Osteocyte (in vitro differentiated cells): Measurements from ENCODE around the gene RASL11B. TPM values are rescaled to one million over a fixed set of nuclear protein-coding genes. Genes with fewer than 3 reads are reported as not detected.
"Not testable (repeated sequence)": the region's sequence is repeated elsewhere in the genome, so short reads cannot be mapped to it uniquely, and the experiment has no call there.

Experiments
- DNase-seq: peaks from one replicate; pipeline ENCODE4 v3.0.0; 2021; ENCODE audit warnings: mixed read lengths; ENCODE audit not compliant: unreplicated experiment; ENCODE audit errors: extremely low spot score
- H3K27ac Mint-ChIP-seq: one replicate; pipeline ENCODE4 v1.8.0; 2021; ENCODE audit warnings: mild to moderate bottlenecking, mixed read lengths; ENCODE audit not compliant: unreplicated experiment
- H3K27me3 Mint-ChIP-seq: one replicate; pipeline ENCODE4 v1.8.0; 2021; ENCODE audit warnings: mixed read lengths; ENCODE audit not compliant: unreplicated experiment
- H3K36me3 Mint-ChIP-seq: one replicate; pipeline ENCODE4 v1.8.0; 2021; ENCODE audit warnings: mixed read lengths; ENCODE audit not compliant: unreplicated experiment
- H3K4me1 Mint-ChIP-seq: one replicate; pipeline ENCODE4 v1.8.0; 2021; ENCODE audit warnings: mixed read lengths; ENCODE audit not compliant: unreplicated experiment
- H3K4me3 Mint-ChIP-seq: one replicate; pipeline ENCODE4 v1.8.0; 2021; ENCODE audit warnings: mild to moderate bottlenecking, moderate library complexity, mixed read lengths; ENCODE audit not compliant: unreplicated experiment
- H3K9me3 Mint-ChIP-seq: one replicate; pipeline ENCODE4 v1.8.0; 2021; ENCODE audit warnings: mixed read lengths; ENCODE audit not compliant: unreplicated experiment
- total RNA-seq: library from RNA; stranded (reverse); gene quantifications from 2 replicates; pipeline ENCODE4 v1.2.1, GENCODE V29; 2021
- TF ChIP-seq, protein P1 (sequence below): fragments of 200-600 bp; sonication (generic); IDR thresholded peaks from 2 replicates; pipeline ENCODE4 v1.5.0; 2021; ENCODE audit warnings: antibody characterized with exemption, mild to moderate bottlenecking, moderate library complexity

Gene RASL11B
- total RNA-seq, 1 donor from 2014 or later = 0.94 TPM

GRCh38 chr4:52824270-52824602 is 37.9 kb upstream of the RASL11B start:
- Mint-ChIP-seq H3K4me1 (peaks cover 25% of the 10 kb centered on the region), H3K36me3 (no peaks in the 10 kb centered on the region), H3K4me3 (no peak overlapping the region), H3K27me3 (no peaks in the 10 kb centered on the region), H3K27ac (peak overlapping the region; percentile 47), H3K9me3 (peaks cover 4% of the 10 kb centered on the region)
- TF ChIP-seq, protein P1, sequence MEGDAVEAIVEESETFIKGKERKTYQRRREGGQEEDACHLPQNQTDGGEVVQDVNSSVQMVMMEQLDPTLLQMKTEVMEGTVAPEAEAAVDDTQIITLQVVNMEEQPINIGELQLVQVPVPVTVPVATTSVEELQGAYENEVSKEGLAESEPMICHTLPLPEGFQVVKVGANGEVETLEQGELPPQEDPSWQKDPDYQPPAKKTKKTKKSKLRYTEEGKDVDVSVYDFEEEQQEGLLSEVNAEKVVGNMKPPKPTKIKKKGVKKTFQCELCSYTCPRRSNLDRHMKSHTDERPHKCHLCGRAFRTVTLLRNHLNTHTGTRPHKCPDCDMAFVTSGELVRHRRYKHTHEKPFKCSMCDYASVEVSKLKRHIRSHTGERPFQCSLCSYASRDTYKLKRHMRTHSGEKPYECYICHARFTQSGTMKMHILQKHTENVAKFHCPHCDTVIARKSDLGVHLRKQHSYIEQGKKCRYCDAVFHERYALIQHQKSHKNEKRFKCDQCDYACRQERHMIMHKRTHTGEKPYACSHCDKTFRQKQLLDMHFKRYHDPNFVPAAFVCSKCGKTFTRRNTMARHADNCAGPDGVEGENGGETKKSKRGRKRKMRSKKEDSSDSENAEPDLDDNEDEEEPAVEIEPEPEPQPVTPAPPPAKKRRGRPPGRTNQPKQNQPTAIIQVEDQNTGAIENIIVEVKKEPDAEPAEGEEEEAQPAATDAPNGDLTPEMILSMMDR = no peak
- DNase-seq = no peak

- TF ChIP-seq, protein P1 = no peak
- H3K27me3 Mint-ChIP-seq = no peaks in the 10 kb centered on the region
- H3K36me3 Mint-ChIP-seq = no peaks in the 10 kb centered on the region
- H3K27ac Mint-ChIP-seq = peak overlapping the region; percentile 47
- H3K4me1 Mint-ChIP-seq = peaks cover 25% of the 10 kb centered on the region
- DNase-seq = no peak
- no peak overlapping the region for H3K4me3 Mint-ChIP-seq
- peaks cover 4% of the 10 kb centered on the region for H3K9me3 Mint-ChIP-seq
These were observed 37.3 kb upstream of the RASL11B start for GRCh38 chr4:52824603-52825459.

DNA sequence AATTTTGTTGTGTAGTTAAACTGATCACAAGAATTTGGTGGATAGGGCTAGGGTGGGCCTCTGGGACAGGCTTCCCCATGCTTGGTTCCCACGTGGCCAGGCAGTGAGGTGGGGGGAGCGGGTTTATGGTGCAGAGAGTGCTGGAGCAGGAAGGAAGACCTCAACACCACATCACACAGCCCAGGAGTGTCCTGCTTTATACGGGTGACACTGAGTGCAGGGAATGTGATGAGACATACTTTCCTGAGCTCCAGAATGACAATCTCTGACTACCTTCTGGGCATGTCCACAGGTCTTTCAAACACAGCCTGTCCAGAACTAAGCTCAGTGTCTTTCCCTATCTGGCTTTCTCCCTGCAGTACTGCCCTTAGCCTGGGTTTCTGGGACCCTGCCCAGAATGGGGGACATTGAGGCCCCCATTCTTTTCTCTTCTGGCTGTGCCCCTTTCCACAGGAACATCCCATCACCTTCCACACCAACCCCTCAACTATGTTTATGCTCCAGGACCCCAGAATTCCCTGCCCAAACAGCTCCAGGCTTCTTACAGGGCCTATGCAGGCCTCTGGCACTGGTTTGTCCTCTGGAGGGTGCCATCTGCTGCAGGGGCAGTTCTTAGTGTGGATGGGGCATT is 36.5 kb upstream of the RASL11B start:
- Mint-ChIP-seq H3K36me3 (no peaks in the 10 kb centered on the region), H3K9me3 (peaks cover 4% of the 10 kb centered on the region), H3K4me1 (peaks cover 25% of the 10 kb centered on the region), H3K27me3 (no peaks in the 10 kb centered on the region), H3K27ac (peak overlapping the region; percentile 31), H3K4me3 (no peak overlapping the region)
- TF ChIP-seq, protein P1 = no peak
- DNase-seq = no peak

DNA sequence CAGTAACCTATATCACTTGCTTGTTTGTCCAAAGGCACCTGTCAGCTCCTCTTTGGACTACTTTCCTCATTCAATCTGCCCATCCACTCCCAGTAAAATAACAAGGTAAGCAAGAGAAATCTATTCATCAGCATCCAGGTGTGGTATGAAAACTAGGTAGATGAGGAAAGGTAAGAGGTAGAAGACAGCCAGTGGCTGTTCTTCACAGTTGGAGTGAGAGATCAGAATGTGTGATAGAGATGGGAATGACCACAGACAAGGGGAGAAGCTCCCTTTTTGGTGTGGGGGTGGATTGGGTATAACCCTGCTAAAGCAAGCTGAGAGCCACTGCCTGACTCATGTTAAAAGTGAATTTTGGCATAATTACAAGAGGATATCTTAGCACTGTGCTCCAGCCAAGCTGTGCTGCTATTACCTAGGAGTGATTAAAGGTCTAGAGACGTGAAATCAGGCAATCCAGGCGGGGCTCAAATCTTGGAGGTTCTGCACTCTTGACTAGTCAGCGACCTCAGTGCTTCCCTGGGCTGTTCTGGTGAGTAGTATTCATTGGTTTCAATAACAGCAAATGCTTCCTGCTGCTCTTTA is 28.1 kb upstream of the RASL11B start:
- Mint-ChIP-seq H3K4me1 (peaks cover 8% of the 10 kb centered on the region), H3K4me3 (no peak overlapping the region), H3K9me3 (no peaks in the 10 kb centered on the region), H3K36me3 (no peaks in the 10 kb centered on the region), H3K27ac (no peak overlapping the region), H3K27me3 (no peaks in the 10 kb centered on the region)
- TF ChIP-seq, protein P1 = no peak
- no peak for DNase-seq

DNA sequence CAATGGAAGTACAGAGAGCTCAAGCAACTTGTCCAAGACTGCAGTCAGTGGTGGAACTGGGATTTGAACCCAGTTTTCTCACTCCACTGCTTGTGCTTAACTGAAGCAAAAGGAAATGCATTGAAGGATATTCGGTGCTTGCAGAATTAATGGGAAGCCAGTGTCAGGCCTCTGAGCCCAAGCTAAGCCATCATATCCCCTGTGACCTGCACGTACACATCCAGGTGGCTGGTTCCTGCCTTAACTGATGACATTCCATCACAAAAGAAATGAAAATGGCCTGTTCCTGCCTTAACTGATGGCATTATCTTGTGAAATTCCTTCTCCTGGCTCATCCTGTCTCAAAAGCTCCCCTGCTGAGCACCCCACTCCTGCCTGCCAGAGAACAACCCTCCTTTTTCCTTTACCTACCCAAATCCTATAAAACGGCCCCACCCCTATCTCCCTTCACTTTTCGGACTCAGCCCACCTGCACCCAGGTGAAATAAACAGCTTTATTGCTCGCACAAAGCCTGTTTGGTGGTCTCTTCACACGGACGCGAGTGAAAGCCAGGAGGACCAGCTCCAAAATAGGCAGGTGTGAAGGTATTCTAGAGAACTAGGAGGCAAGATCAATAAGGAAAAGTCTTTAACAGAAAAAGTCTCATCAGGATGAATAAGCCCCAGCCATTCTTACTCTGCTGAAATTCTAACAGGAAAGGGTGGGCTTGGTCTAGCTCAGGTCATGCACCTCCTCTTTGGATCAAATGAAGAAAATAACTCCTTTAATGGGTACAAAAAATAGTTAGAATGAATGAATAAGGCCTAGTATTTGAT is 27.3 kb upstream of the RASL11B start:
- not testable (repeated sequence) for H3K27ac Mint-ChIP-seq, H3K4me3 Mint-ChIP-seq, H3K36me3 Mint-ChIP-seq, H3K9me3 Mint-ChIP-seq, DNase-seq, H3K27me3 Mint-ChIP-seq
- H3K4me1 Mint-ChIP-seq = peaks cover 10% of the 10 kb centered on the region
